Neural progenitor cell (in vitro differentiated cells): ENCODE data around the gene TEX51. TPM values are rescaled to one million over a fixed set of nuclear protein-coding genes. Genes with fewer than 3 reads are reported as not detected.

Experiments
- DNase-seq: peaks from one replicate; pipeline ENCODE4 v3.0.0-alpha.2; 2016; ENCODE audit warnings: low spot score
- H2AFZ ChIP-seq: fragments of 200-600 bp; sonication (generic); replicated peaks from 2 replicates; pipeline ENCODE4 v1.6.1; 2016; ENCODE audit warnings: antibody characterized with exemption
- H3F3A ChIP-seq: fragments of 200-600 bp; sonication (generic); 2 replicates; pipeline ENCODE4 v1.6.1; 2016; ENCODE audit warnings: antibody characterized with exemption, low read depth
- H3K27ac ChIP-seq: fragments of 200-600 bp; sonication (generic); 2 replicates; pipeline ENCODE4 v1.5.1; 2016; ENCODE audit warnings: mild to moderate bottlenecking
- H3K27me3 ChIP-seq: fragments of 200-600 bp; sonication (generic); 2 replicates; pipeline ENCODE4 v1.6.1; 2016; ENCODE audit warnings: mild to moderate bottlenecking, moderate library complexity
- H3K36me3 ChIP-seq: fragments of 200-600 bp; sonication (generic); 2 replicates; pipeline ENCODE4 v1.5.1; 2016
- H3K4me1 ChIP-seq: fragments of 200-600 bp; sonication (generic); 2 replicates; pipeline ENCODE4 v1.6.1; 2016; ENCODE audit warnings: mixed run types
- H3K4me2 ChIP-seq: fragments of 200-600 bp; sonication (generic); 2 replicates; pipeline ENCODE4 v1.6.1; 2016
- H3K4me3 ChIP-seq: fragments of 200-600 bp; sonication (generic); 2 replicates; pipeline ENCODE4 v1.5.1; 2016
- H3K79me2 ChIP-seq: fragments of 200-600 bp; sonication (generic); 2 replicates; pipeline ENCODE4 v1.6.1; 2016; ENCODE audit warnings: low read depth
- H3K9ac ChIP-seq: fragments of 200-600 bp; sonication (generic); 2 replicates; pipeline ENCODE4 v1.6.1; 2016
- H3K9me3 ChIP-seq: fragments of 200-600 bp; sonication (generic); 2 replicates; pipeline ENCODE4 v1.5.1; 2016; ENCODE audit warnings: low read depth
- H4K20me1 ChIP-seq: fragments of 200-600 bp; sonication (generic); 2 replicates; pipeline ENCODE4 v1.6.1; 2016; ENCODE audit warnings: low read depth
- H3K27ac Mint-ChIP-seq: 3 replicates; pipeline ENCODE4 v1.8.0; 2021; ENCODE audit warnings: mixed read lengths
- H3K27me3 Mint-ChIP-seq: 2 replicates; pipeline ENCODE4 v1.8.0; 2022; ENCODE audit warnings: low read depth, mild to moderate bottlenecking, inconsistent platforms, moderate library complexity, mixed read lengths; ENCODE audit not compliant: insufficient read depth
- H3K36me3 Mint-ChIP-seq: 3 replicates; pipeline ENCODE4 v1.8.0; 2021; ENCODE audit warnings: mixed read lengths
- H3K4me1 Mint-ChIP-seq: 3 replicates; pipeline ENCODE4 v1.8.0; 2021; ENCODE audit warnings: mixed read lengths
- H3K4me3 Mint-ChIP-seq: 3 replicates; pipeline ENCODE4 v1.8.0; 2021; ENCODE audit warnings: mild to moderate bottlenecking, moderate library complexity, mixed read lengths
- H3K9me3 Mint-ChIP-seq: 3 replicates; pipeline ENCODE4 v1.8.0; 2020; ENCODE audit warnings: mixed read lengths
- CTCF ChIP-seq: fragments of 200-600 bp; sonication (generic); IDR thresholded peaks from 2 replicates; pipeline ENCODE4 v1.5.1; 2017; ENCODE audit warnings: antibody characterized with exemption, mild to moderate bottlenecking
- EZH2 ChIP-seq: fragments of 200-600 bp; sonication (generic); IDR thresholded peaks from 2 replicates; pipeline ENCODE4 v1.6.1; 2017; ENCODE audit warnings: antibody characterized with exemption, mild to moderate bottlenecking, moderate library complexity
- EZH2phosphoT487 ChIP-seq: fragments of 200-600 bp; sonication (generic); IDR thresholded peaks from 2 replicates; pipeline ENCODE4 v1.6.1; 2017; ENCODE audit warnings: antibody characterized with exemption
- total RNA-seq: library from RNA; depleted of rRNA; stranded (reverse); fragments of >200 nt; gene quantifications from 2 replicates; pipeline ENCODE4 v1.2.3, GENCODE V29; 2015; ENCODE audit warnings: low replicate concordance

TEX51 gene
- total RNA-seq, 1 donor from 2014 or later: not detected

- Mint-ChIP-seq H3K27ac (no peak overlapping the region), H3K9me3 (peaks cover 16% of the 10 kb centered on the region), H3K36me3 (no peaks in the 10 kb centered on the region), H3K4me1 (peaks cover 6% of the 10 kb centered on the region), H3K4me3 (no peak overlapping the region), H3K27me3 (peaks cover 17% of the 10 kb centered on the region)
- Histone ChIP-seq H4K20me1 (no peaks in the 10 kb centered on the region), H3K9me3 (no peaks in the 10 kb centered on the region), H2AFZ (no peak overlapping the region), H3K9ac (no peak overlapping the region), H3K4me1 (peaks cover 5% of the 10 kb centered on the region), H3K79me2 (no peaks in the 10 kb centered on the region), H3K4me3 (no peak overlapping the region), H3K4me2 (no peak overlapping the region), H3K36me3 (no peaks in the 10 kb centered on the region), H3K27ac (no peak overlapping the region), H3F3A (peaks cover 7% of the 10 kb centered on the region), H3K27me3 (peaks cover 32% of the 10 kb centered on the region)
- DNase-seq: no peak
- no peak for TF ChIP-seq EZH2phosphoT487
- no peak for TF ChIP-seq EZH2
- no peak for TF ChIP-seq CTCF
Observed at GRCh38 chr2:126945118-126945517, 46.4 kb downstream of the TEX51 start.

- Histone ChIP-seq H3K79me2 (no peaks in the 10 kb centered on the region), H3K4me3 (no peak overlapping the region), H3F3A (peaks cover 7% of the 10 kb centered on the region), H4K20me1 (no peaks in the 10 kb centered on the region), H3K9me3 (no peaks in the 10 kb centered on the region), H3K9ac (no peak overlapping the region), H2AFZ (no peak overlapping the region), H3K4me2 (no peak overlapping the region), H3K27ac (no peak overlapping the region), H3K4me1 (peaks cover 5% of the 10 kb centered on the region), H3K36me3 (no peaks in the 10 kb centered on the region), H3K27me3 (peaks cover 20% of the 10 kb centered on the region)
- H3K4me3 Mint-ChIP-seq: no peak overlapping the region
- peaks cover 20% of the 10 kb centered on the region for H3K27me3 Mint-ChIP-seq
- no peaks in the 10 kb centered on the region for H3K36me3 Mint-ChIP-seq
- DNase-seq: no peak
- H3K27ac Mint-ChIP-seq: no peak overlapping the region
- TF ChIP-seq CTCF: no peak
- H3K4me1 Mint-ChIP-seq: peaks cover 6% of the 10 kb centered on the region
- peaks cover 16% of the 10 kb centered on the region for H3K9me3 Mint-ChIP-seq
Observed at GRCh38 chr2:126946318-126947102, 47.8 kb downstream of the TEX51 start.

- Histone ChIP-seq H3K27me3 (peaks cover 15% of the 10 kb centered on the region), H3K36me3 (no peaks in the 10 kb centered on the region), H3K79me2 (no peaks in the 10 kb centered on the region), H3F3A (peaks cover 7% of the 10 kb centered on the region), H2AFZ (no peak overlapping the region), H3K4me1 (peaks cover 5% of the 10 kb centered on the region), H3K4me2 (no peak overlapping the region), H3K9me3 (no peaks in the 10 kb centered on the region), H3K9ac (no peak overlapping the region), H4K20me1 (no peaks in the 10 kb centered on the region), H3K4me3 (no peak overlapping the region), H3K27ac (no peak overlapping the region)
- Mint-ChIP-seq H3K36me3 (no peaks in the 10 kb centered on the region), H3K27me3 (peaks cover 19% of the 10 kb centered on the region), H3K27ac (no peak overlapping the region), H3K4me3 (no peak overlapping the region), H3K9me3 (peaks cover 16% of the 10 kb centered on the region), H3K4me1 (peaks cover 6% of the 10 kb centered on the region)
- TF ChIP-seq CTCF: no peak
- TF ChIP-seq EZH2: no peak
- TF ChIP-seq EZH2phosphoT487: no peak
- no peak for DNase-seq
Observed at GRCh38 chr2:126947103-126947429, 48.4 kb downstream of the TEX51 start.
